DOHH2 (cell line): ENCODE measurements around the gene IFNAR2.
"Not testable (repeated sequence)": the region's sequence is repeated elsewhere in the genome, so short reads cannot be mapped to it uniquely, and the experiment has no call there.

ENCODE experiments used
- H3F3A ChIP-seq: fragments of 200-600 bp; sonication (generic), shearing (Covaris generic); 2 replicates; pipeline ENCODE4 v1.6.0; 2016; ENCODE audit warnings: antibody characterized with exemption, mild to moderate bottlenecking; ENCODE audit not compliant: control insufficient read depth, insufficient read depth
- H3K27ac ChIP-seq: fragments of 200-600 bp; sonication (generic); 2 replicates; pipeline ENCODE4 v1.5.1; 2014; ENCODE audit warnings: low read depth, mild to moderate bottlenecking, low read length, moderate library complexity
- H3K27me3 ChIP-seq: fragments of 200-600 bp; sonication (generic); 2 replicates; pipeline ENCODE4 v1.6.1; 2014; ENCODE audit warnings: mild to moderate bottlenecking, low read length, mixed read lengths; ENCODE audit not compliant: control insufficient read depth
- H3K36me3 ChIP-seq: fragments of 200-600 bp; sonication (generic); 2 replicates; pipeline ENCODE4 v1.6.1; 2014; ENCODE audit warnings: mild to moderate bottlenecking, low read length, moderate library complexity, mixed read lengths; ENCODE audit not compliant: control insufficient read depth
- H3K4me1 ChIP-seq: fragments of 200-600 bp; sonication (generic); 2 replicates; pipeline ENCODE4 v1.6.1; 2014; ENCODE audit warnings: mild to moderate bottlenecking, low read length, mixed read lengths; ENCODE audit not compliant: control insufficient read depth
- H3K4me2 ChIP-seq: fragments of 200-600 bp; sonication (generic); 2 replicates; pipeline ENCODE4 v1.6.0; 2014; ENCODE audit warnings: mild to moderate bottlenecking, low read length, moderate library complexity
- H3K4me3 ChIP-seq: fragments of 200-600 bp; sonication (generic); 2 replicates; pipeline ENCODE4 v1.5.1; 2014; ENCODE audit warnings: mild to moderate bottlenecking, low read length, mixed read lengths
- H3K79me2 ChIP-seq: fragments of 200-600 bp; sonication (generic); 2 replicates; pipeline ENCODE4 v1.6.1; 2014; ENCODE audit warnings: mild to moderate bottlenecking, low read length, mixed read lengths; ENCODE audit not compliant: control insufficient read depth
- H3K9me2 ChIP-seq: fragments of 200-600 bp; sonication (generic); replicated peaks from 2 replicates; pipeline ENCODE4 v1.6.1; 2014; ENCODE audit warnings: mild to moderate bottlenecking, low read length, mixed read lengths; ENCODE audit not compliant: control insufficient read depth
- H3K9me3 ChIP-seq: fragments of 200-600 bp; sonication (generic); 2 replicates; pipeline ENCODE4 v1.6.1; 2014; ENCODE audit warnings: antibody characterized with exemption, low read length, mixed read lengths; ENCODE audit not compliant: control insufficient read depth, insufficient read depth
- H4K20me1 ChIP-seq: fragments of 200-600 bp; sonication (generic); 2 replicates; pipeline ENCODE4 v1.6.0; 2014; ENCODE audit warnings: low read depth, mild to moderate bottlenecking, antibody characterized with exemption, low read length, moderate library complexity; ENCODE audit not compliant: control insufficient read depth, insufficient read depth
- CTCF ChIP-seq: fragments of 200-600 bp; sonication (generic); IDR thresholded peaks from one replicate; pipeline ENCODE4 v1.5.1; 2014; ENCODE audit warnings: antibody characterized with exemption, mild to moderate bottlenecking, low read depth, low read length; ENCODE audit not compliant: poor library complexity, severe bottlenecking
- EZH2phosphoT487 ChIP-seq: fragments of 200-600 bp; sonication (generic); IDR thresholded peaks from 2 replicates; pipeline ENCODE4 v1.6.1; 2017; ENCODE audit warnings: borderline replicate concordance, mild to moderate bottlenecking, antibody characterized with exemption, low read length, moderate library complexity, mixed read lengths

The IFNAR2 gene

GRCh38 chr21:33241846-33242245, 12.1 kb downstream of the IFNAR2 start:
- Histone ChIP-seq H3K36me3 (peaks cover 96% of the 10 kb centered on the region), H3K79me2 (peaks cover 76% of the 10 kb centered on the region), H3K9me3 (no peaks in the 10 kb centered on the region), H3K27ac (no peak overlapping the region), H3K4me3 (no peak overlapping the region), H3F3A (peaks cover 9% of the 10 kb centered on the region), H3K27me3 (no peaks in the 10 kb centered on the region), H4K20me1 (no peaks in the 10 kb centered on the region), H3K4me2 (no peak overlapping the region), H3K4me1 (peaks cover 46% of the 10 kb centered on the region), H3K9me2 (no peaks in the 10 kb centered on the region)
- TF ChIP-seq CTCF (no peak), EZH2phosphoT487 (no peak)

- not testable (repeated sequence) for H3K4me3 ChIP-seq, H3K4me2 ChIP-seq, H3K27ac ChIP-seq, H3K27me3 ChIP-seq, H3K9me3 ChIP-seq, H4K20me1 ChIP-seq, H3K9me2 ChIP-seq, H3F3A ChIP-seq
- Histone ChIP-seq H3K79me2 (peaks cover 66% of the 10 kb centered on the region), H3K4me1 (peaks cover 36% of the 10 kb centered on the region), H3K36me3 (peaks cover 96% of the 10 kb centered on the region)
These were observed 13.1 kb downstream of the IFNAR2 start for GRCh38 chr21:33242846-33243245.

GRCh38 chr21:33244082-33244778, 14.5 kb downstream of the IFNAR2 start:
- TF ChIP-seq CTCF: no peak
- TF ChIP-seq EZH2phosphoT487: no peak
- H3K4me3 ChIP-seq: no peak overlapping the region
- no peak overlapping the region for H3K4me2 ChIP-seq
- no peaks in the 10 kb centered on the region for H4K20me1 ChIP-seq
- peaks cover 52% of the 10 kb centered on the region for H3K79me2 ChIP-seq
- no peaks in the 10 kb centered on the region for H3K9me3 ChIP-seq
- no peaks in the 10 kb centered on the region for H3F3A ChIP-seq
- peaks cover 96% of the 10 kb centered on the region for H3K36me3 ChIP-seq
- H3K27me3 ChIP-seq: no peaks in the 10 kb centered on the region
- H3K4me1 ChIP-seq: peaks cover 22% of the 10 kb centered on the region
- no peaks in the 10 kb centered on the region for H3K9me2 ChIP-seq
- H3K27ac ChIP-seq: no peak overlapping the region

GRCh38 chr21:33244779-33245105, 15.0 kb downstream of the IFNAR2 start:
- no peak overlapping the region for H3K4me3 ChIP-seq
- no peak overlapping the region for H3K4me2 ChIP-seq

More at GRCh38 chr21:33244779-33245105, 15.0 kb downstream of the IFNAR2 start:
- Histone ChIP-seq H3K27ac (no peak overlapping the region), H3K79me2 (peaks cover 47% of the 10 kb centered on the region), H3K9me3 (no peaks in the 10 kb centered on the region), H3K4me1 (peaks cover 17% of the 10 kb centered on the region), H3K9me2 (no peaks in the 10 kb centered on the region), H3K36me3 (peaks cover 96% of the 10 kb centered on the region), H3K27me3 (no peaks in the 10 kb centered on the region), H4K20me1 (no peaks in the 10 kb centered on the region), H3F3A (no peaks in the 10 kb centered on the region)
- TF ChIP-seq CTCF: no peak
- TF ChIP-seq EZH2phosphoT487: no peak
